ENCODE results near the gene ROS1. TPM values are rescaled to one million over a fixed set of nuclear protein-coding genes. Genes with fewer than 3 reads are reported as not detected.
A peak's percentile ranks its signal among the peaks of the same experiment; 100 is the strongest.
"Not testable (repeated sequence)": the region's sequence is repeated elsewhere in the genome, so short reads cannot be mapped to it uniquely, and the experiment has no call there.

Gene ROS1
- polyA plus RNA-seq, 3 donors, result 0.11 to 0.16 (median 0.12) TPM

DNA sequence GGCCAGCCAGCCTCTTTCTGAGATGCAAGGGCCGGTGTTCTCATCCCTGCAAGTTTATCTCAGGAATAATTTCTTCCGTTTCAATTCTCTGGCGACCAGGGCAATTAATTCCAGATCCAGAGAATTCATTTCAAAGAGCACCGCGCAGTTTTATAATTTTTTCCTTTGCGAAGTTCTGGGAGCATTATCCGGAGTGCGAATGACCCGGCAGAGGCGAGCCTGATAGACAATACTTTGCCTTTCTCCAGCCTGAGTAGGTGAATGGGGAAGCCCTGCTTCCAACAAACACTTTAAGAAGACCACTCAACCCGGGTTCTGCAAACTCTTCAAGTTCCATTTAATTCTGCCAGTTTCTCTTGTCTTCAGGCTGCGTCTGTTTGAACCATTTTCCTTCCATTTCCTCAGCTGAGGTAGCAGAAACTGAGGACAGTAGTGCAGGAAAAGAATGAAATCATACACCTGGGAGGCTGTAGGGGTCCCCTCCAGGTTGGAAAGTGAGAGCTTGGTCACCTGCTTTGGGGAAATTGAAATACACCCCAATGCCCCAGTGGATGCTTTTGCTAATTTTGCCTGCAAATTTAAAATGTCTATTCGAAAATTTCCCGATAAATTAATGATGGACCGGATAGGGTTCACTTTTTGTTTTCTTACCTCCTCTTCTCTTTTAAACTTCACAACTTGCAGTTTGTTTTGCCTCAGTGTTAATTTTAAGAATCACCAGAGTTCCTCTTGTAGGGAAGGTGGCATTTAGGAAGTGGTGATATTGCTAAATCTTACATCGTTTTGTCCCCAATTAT lies 159.3 kb downstream of the ROS1 start:
- DNase-seq, result no peak

DNA sequence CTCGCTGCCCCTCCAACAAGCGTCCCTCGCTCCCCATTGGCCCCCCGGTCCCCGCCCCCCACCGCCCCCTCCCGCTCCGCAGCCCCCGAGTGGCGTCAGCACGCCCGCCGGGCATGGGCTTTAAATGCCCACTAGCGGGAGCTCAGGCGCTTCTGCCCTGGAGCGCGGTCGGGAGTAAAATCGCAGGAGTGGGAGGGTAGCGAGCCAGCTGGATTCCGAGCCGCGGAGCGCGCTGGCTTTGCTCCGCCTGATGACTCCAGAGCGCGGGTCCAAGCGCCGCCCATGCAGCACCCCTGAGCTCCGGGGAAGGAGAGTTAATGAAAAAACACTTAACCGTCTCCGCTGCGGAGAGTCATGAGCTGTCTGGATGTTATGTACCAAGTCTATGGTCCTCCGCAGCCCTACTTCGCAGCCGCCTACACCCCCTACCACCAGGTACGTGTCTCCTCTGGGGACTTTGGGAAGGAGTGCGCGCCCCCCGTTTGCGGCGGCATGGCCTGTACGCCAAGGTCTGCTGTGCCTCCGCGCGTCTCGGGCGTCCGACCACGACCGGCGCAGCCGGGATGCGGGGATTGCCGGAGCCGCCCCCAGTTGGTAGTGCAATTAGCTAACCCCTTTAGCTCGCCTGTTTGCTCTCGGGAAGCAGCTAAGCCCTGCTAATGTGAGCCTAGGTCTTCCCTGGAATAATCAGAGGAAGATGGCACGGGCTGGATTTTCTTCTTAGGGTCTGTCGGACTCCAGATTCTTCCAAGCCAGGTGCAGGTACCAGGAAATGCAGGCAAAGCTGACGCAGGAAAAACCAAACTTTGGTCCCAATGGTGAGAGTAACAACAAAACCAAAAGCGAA lies 160.1 kb downstream of the ROS1 start, which contains the start of gene VGLL2:
TSS of gene VGLL2 (plus strand) at position 149 of the 847 bp plus-strand sequence. CDS start at position 355, 206 bp downstream.
- peak; percentile 68 for DNase-seq

DNA sequence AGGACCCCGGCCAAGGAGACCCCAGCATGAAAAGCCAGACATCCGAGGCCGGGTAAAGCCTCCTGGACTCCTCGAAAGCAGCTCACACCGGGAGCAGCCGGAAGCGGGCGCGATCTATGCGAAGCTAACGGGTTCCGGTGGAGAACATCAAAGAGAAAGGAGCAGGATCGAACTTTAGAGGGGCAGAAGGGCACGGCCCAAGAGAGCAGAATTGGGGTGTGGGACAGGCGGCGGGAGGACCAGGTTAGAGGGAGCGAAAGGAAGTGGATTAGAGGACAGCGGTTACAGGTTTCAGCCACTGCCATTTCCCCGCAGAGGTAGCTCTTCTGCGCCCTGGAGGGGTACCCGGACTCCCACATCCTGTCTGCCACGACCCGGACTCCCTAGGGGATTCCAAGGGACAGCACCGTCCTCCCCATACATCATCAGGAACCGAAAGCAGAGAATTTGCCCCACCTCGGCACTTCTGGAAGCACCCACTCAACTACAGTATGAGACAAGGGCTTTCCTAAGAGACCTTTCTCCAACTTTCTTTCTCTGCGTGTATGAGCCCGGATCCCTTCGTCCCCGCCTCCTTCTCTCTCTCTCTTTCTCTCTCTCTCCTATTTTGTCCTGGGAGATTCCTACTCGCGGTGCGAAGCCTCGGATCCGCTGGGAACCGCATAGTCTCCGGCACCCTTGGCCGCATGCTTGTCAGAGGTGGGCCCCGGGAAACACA lies 160.9 kb downstream of the ROS1 start:
- no peak for DNase-seq

DNA sequence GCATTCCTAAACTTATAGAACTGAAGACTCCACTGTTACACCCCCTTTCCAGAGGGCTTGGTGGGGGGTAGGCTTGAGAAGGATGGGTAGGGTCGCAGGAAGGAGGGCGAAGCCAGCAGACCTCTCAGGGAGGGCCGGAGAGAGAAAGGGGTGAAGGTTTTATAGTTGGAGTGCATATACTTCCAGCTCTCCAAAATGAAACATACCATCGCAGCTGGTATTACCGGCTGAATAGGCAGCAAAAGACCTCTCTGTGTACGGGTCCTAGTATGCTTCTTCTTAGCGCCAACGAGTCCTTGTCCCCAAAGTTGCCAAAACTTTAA lies 161.4 kb downstream of the ROS1 start:
- no peak for DNase-seq

DNA sequence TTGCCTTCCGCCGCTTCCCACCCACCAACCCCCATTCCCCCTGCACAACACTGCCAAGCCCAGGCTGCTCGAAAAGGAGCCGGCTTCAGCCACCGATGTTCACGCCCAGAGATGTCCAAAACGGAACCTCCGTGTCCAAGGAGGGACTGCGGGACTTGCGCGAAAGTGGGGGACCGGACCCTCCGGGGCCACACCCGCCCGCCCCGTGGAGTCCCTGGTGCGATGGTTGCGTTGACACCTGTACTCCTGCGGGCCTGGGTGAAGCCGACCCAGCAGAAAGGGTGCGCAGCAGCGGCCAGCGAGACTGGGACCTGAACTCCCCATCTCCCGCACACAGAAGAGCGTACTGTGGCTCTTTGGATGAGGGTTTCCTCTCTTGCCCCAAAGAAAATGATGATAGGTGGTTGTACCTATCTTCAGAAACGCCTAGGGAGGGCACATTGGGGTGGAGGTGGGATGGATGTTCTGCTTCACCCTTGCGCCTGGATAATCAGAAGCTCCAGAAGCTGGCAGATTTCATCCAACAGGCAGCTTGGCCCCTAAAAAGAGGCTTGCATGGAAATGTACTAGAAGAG lies 162.3 kb downstream of the ROS1 start:
- no peak for DNase-seq

DNA sequence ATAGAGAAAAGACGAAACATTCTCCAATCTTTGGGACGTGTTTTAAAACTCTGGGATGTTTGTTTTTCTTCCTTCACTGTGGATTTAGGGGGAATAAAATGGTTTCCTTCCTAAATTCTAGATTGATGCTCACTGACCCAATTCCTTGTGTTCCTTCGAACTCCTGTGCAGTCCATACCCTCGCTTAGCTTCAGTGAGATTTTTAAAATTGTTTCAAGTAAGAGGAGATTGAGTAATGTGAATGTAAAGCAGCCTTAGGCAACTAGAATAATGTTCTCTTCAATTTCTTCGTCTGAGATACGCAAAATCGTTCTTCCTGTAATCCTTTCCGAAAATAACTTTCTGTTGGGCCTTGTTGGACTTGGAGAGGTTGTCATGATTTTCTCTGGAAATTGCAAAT lies 162.9 kb downstream of the ROS1 start:
- DNase-seq, result no peak

DNA sequence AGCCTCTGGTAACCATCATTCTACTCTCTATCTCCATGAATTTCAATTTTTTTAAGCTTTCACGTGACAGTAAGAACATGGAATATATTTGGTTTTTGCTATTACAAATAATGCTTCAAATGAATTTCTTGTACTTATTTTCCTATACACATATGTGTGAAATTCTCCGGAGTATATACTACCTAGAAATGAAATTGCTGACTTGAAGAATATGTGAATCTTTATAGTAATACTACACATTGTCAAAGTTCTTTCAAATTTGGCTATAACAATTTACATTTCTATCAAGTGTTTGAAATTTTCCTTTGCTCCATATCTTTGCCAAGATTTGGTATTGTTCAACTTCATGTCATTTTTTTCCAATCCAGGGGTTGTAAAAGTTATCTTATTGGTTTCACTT lies 172.0 kb downstream of the ROS1 start:
- no peak for DNase-seq

DNA sequence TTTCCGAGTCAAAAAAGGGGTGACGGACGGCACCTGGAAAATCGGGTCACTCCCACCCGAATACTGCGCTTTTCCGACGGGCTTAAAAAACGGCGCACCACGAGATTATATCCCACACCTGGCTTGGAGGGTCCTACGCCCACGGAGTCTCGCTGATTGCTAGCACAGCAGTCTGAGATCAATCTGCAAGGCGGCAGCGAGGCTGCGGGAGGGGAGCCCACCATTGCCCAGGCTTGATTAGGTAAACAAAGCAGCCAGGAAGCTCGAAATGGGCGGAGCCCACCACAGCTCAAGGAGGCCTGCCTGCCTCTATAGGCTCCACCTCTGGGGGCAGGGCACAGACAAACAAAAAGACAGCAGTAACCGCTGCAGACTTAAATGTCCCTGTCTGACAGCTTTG lies 180.8 kb downstream of the ROS1 start:
- not testable (repeated sequence) for DNase-seq

DNA sequence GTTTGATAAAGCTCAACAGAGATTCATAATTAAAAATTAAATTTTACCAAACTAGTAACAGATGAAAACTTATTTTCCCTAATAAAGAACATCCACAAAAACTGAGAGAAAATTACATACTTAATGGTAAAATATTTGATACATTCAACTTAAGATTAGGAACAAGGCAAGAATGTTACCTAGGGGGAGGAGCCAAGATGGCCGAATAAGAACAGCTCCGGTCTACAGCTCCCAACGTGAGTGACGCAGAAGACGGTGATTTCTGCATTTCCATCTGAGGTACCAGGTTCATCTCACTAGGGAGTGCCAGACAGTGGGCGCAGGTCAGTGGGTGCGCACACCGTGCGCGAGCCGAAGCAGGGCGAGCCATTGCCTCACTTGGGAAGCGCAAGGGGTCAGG lies 181.2 kb downstream of the ROS1 start:
- not testable (repeated sequence) for DNase-seq

Other genes starting within 250 kb of the ROS1 start
- not detected for gene VGLL2, start 160.4 kb downstream of the ROS1 start, polyA plus RNA-seq (ENCODE audit: insufficient read length in 3 of 3)
- 10 to 100 TPM; 11.1 to 14.9 (median 12.4) TPM for gene DCBLD1, start 56.7 kb upstream of the ROS1 start, polyA plus RNA-seq (ENCODE audit: insufficient read length in 3 of 3)
- 10 to 100 TPM; 56.2 to 60.7 (median 56.5) TPM for gene GOPC, start 176.6 kb upstream of the ROS1 start, polyA plus RNA-seq (ENCODE audit: insufficient read length in 3 of 3)
- gene NUS1, start 249.5 kb upstream of the ROS1 start, polyA plus RNA-seq (ENCODE audit: insufficient read length in 3 of 3), result 10 to 100 TPM; 47.1 to 49.1 (median 49.0) TPM

All from renal pelvis (tissue), 4 donors.